Measurements from ENCODE around the gene E2F2. TPM values are rescaled to one million over a fixed set of nuclear protein-coding genes. Genes with fewer than 3 reads are reported as not detected.

Gene E2F2
- total RNA-seq, 1 experiment from 2014 or later: 6.6 TPM

- Histone ChIP-seq H3K79me2 (ENCODE audit: low read length) (no peaks in the 10 kb centered on the region), H2AFZ (ENCODE audit: low read length) (no peak overlapping the region), H4K20me1 (ENCODE audit: insufficient read depth, low read depth, low read length) (no peaks in the 10 kb centered on the region), H3K36me3 (ENCODE audit: insufficient read depth, low read length) (no peaks in the 10 kb centered on the region), H3K9me2 (replicated peaks; ENCODE audit: insufficient read depth, low read length) (no peaks in the 10 kb centered on the region), H3K4me1 (ENCODE audit: low read length) (peaks cover 5% of the 10 kb centered on the region), H3K4me3 (ENCODE audit: low read length) (no peak overlapping the region), H3K4me2 (ENCODE audit: low read depth, low read length, poor library complexity, severe bottlenecking) (no peak overlapping the region), H3K9me3 (ENCODE audit: low read length) (no peaks in the 10 kb centered on the region), H3K27ac (ENCODE audit: low read length) (no peak overlapping the region), H3K27me3 (ENCODE audit: low read length) (no peaks in the 10 kb centered on the region), H3K9ac (ENCODE audit: low read length) (no peak overlapping the region)
- no peak for DNase-seq
Observed at GRCh38 chr1:23475641-23476040, 55.4 kb downstream of the E2F2 start.

DNA sequence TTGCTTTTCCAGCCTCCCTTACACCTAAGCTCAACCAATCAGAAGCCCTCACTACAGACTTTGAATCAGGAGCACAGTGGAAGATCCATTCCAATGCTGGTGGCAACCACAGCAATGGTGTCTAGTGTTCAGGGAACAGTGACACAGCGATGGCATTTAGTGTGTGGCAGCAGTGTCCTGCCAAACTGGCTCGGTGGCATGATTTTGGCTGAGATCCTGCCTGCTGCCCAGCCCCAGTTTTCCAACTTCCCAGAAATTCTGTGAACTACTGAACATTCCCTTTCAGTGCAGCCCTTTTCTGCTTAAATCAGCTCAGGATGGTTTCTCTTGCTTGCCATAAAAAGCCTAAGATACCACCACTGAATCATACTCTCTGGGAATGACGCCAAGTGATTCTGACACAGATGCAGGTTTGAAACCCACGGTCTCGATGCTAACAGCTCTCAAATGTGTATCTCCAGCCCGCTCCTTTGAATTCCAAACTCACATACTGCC lies 55.9 kb downstream of the E2F2 start:
- H3K9ac ChIP-seq (ENCODE audit: low read length): no peak overlapping the region
- H4K20me1 ChIP-seq (ENCODE audit: insufficient read depth, low read depth, low read length): no peaks in the 10 kb centered on the region
- no peak for DNase-seq
- H3K4me2 ChIP-seq (ENCODE audit: low read depth, low read length, poor library complexity, severe bottlenecking): no peak overlapping the region
- H3K36me3 ChIP-seq (ENCODE audit: insufficient read depth, low read length): no peaks in the 10 kb centered on the region
- H3K9me2 ChIP-seq (replicated peaks; ENCODE audit: insufficient read depth, low read length): no peaks in the 10 kb centered on the region
- H2AFZ ChIP-seq (ENCODE audit: low read length): no peak overlapping the region
- no peaks in the 10 kb centered on the region for H3K79me2 ChIP-seq (ENCODE audit: low read length)
- peaks cover under 1% of the 10 kb centered on the region for H3K4me1 ChIP-seq (ENCODE audit: low read length)
- H3K4me3 ChIP-seq (ENCODE audit: low read length): no peak overlapping the region
- H3K27ac ChIP-seq (ENCODE audit: low read length): no peak overlapping the region
- H3K27me3 ChIP-seq (ENCODE audit: low read length): no peaks in the 10 kb centered on the region
- no peaks in the 10 kb centered on the region for H3K9me3 ChIP-seq (ENCODE audit: low read length)

DNA sequence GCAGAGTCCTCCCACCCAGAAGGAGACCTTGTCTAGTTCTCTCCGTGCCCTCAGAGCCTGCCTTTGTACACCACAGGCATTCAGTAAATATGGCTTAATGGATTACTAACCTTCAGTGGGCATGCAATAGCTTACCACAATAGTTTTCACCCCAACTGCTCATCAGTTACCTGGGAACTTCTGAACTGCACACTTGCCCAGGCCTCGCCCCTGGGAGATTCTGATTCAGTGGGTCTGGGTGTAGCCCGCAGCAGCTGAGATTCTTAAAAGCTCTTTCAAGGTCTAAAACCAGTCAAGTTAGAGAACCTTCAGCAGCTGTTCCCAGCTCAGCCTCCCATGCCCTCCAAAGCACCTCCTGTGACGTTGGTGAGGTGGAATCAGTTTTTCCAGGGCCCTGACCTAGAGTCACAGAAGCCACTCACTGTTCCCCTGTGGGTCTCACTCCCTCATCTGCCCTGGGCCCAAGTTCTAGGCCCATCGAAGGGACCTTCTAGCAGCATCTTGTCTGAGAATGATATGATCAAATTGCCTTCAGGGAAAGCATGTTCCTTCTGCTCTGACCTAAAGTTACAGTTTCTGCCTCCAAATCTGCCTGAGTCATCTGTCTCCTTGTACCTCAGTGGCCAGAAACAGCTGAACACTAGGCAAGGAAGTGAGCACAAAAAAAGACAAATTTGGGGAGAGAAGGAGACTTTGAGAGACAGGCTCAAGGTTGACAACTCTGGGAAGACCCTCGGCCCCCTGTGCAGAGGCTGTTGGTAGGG lies 57.8 kb downstream of the E2F2 start:
- no peaks in the 10 kb centered on the region for H3K9me3 ChIP-seq (ENCODE audit: low read length)
- H2AFZ ChIP-seq (ENCODE audit: low read length): no peak overlapping the region
- H3K36me3 ChIP-seq (ENCODE audit: insufficient read depth, low read length): no peaks in the 10 kb centered on the region
- H3K79me2 ChIP-seq (ENCODE audit: low read length): no peaks in the 10 kb centered on the region
- no peak for DNase-seq
- H3K4me3 ChIP-seq (ENCODE audit: low read length): no peak overlapping the region
- H3K4me1 ChIP-seq (ENCODE audit: low read length): no peaks in the 10 kb centered on the region
- H3K9me2 ChIP-seq (replicated peaks; ENCODE audit: insufficient read depth, low read length): no peaks in the 10 kb centered on the region
- H3K27ac ChIP-seq (ENCODE audit: low read length): no peak overlapping the region
- H3K27me3 ChIP-seq (ENCODE audit: low read length): no peaks in the 10 kb centered on the region
- no peak overlapping the region for H3K4me2 ChIP-seq (ENCODE audit: low read depth, low read length, poor library complexity, severe bottlenecking)
- H4K20me1 ChIP-seq (ENCODE audit: insufficient read depth, low read depth, low read length): no peaks in the 10 kb centered on the region
- no peak overlapping the region for H3K9ac ChIP-seq (ENCODE audit: low read length)

DNA sequence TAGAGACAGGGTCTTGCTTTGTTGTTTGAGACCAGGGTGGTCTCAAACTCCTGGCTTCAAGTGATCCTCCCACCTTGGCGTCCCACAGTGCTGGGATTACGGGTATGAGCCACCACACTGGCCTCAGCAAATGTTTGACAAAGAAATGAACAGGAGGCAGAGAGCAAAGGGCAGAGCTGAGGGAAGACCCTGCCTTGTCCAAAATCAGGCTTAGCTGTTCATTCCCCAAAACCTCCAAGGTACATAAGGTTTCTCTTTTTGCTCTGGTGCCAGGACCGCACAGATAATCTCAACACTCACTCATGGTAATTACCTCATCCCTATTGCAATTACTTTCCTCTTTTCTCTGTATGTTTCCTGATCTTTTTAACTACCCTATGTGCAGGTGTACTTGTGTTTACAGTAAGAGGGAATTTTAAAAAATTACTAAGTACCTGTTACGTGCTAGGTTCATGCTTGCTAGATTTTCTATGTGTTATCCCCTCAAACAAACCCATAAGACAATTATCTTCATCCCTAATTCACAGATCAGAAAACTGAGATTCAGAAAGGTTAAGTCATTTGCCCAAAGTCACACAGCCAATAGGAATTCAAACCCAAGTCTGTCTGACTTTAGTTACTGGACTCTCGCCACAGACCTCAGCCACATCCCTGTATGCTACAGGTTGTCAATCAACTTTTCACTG lies 58.5 kb downstream of the E2F2 start:
- Histone ChIP-seq H4K20me1 (ENCODE audit: insufficient read depth, low read depth, low read length) (no peaks in the 10 kb centered on the region), H3K9me3 (ENCODE audit: low read length) (no peaks in the 10 kb centered on the region), H3K4me2 (ENCODE audit: low read depth, low read length, poor library complexity, severe bottlenecking) (no peak overlapping the region), H3K79me2 (ENCODE audit: low read length) (no peaks in the 10 kb centered on the region), H3K27me3 (ENCODE audit: low read length) (no peaks in the 10 kb centered on the region), H3K36me3 (ENCODE audit: insufficient read depth, low read length) (no peaks in the 10 kb centered on the region), H3K9me2 (replicated peaks; ENCODE audit: insufficient read depth, low read length) (no peaks in the 10 kb centered on the region), H3K4me1 (ENCODE audit: low read length) (no peaks in the 10 kb centered on the region), H3K9ac (ENCODE audit: low read length) (no peak overlapping the region), H3K27ac (ENCODE audit: low read length) (no peak overlapping the region), H3K4me3 (ENCODE audit: low read length) (no peak overlapping the region), H2AFZ (ENCODE audit: low read length) (no peak overlapping the region)
- DNase-seq: no peak

- H3K4me2 ChIP-seq (ENCODE audit: low read depth, low read length, poor library complexity, severe bottlenecking): no peak overlapping the region
Observed at GRCh38 chr1:23471473-23472075, 59.5 kb downstream of the E2F2 start.

GRCh38 chr1:23470282-23471070 lies 60.6 kb downstream of the E2F2 start:
- Histone ChIP-seq H3K79me2 (ENCODE audit: low read length) (no peaks in the 10 kb centered on the region), H3K9ac (ENCODE audit: low read length) (no peak overlapping the region), H3K4me2 (ENCODE audit: low read depth, low read length, poor library complexity, severe bottlenecking) (no peak overlapping the region)

More at GRCh38 chr1:23471473-23472075, 59.5 kb downstream of the E2F2 start:
- H3K4me1 ChIP-seq (ENCODE audit: low read length): no peaks in the 10 kb centered on the region
- H3K4me3 ChIP-seq (ENCODE audit: low read length): no peak overlapping the region
- H2AFZ ChIP-seq (ENCODE audit: low read length): no peak overlapping the region
- no peaks in the 10 kb centered on the region for H3K9me2 ChIP-seq (replicated peaks; ENCODE audit: insufficient read depth, low read length)
- no peaks in the 10 kb centered on the region for H3K27me3 ChIP-seq (ENCODE audit: low read length)
- H3K36me3 ChIP-seq (ENCODE audit: insufficient read depth, low read length): no peaks in the 10 kb centered on the region
- no peaks in the 10 kb centered on the region for H3K9me3 ChIP-seq (ENCODE audit: low read length)
- no peak for DNase-seq
- H3K9ac ChIP-seq (ENCODE audit: low read length): no peak overlapping the region
- no peaks in the 10 kb centered on the region for H3K79me2 ChIP-seq (ENCODE audit: low read length)
- no peak overlapping the region for H3K27ac ChIP-seq (ENCODE audit: low read length)
- H4K20me1 ChIP-seq (ENCODE audit: insufficient read depth, low read depth, low read length): no peaks in the 10 kb centered on the region

GRCh38 chr1:23469372-23469982 lies 61.6 kb downstream of the E2F2 start:
- Histone ChIP-seq H3K4me3 (ENCODE audit: low read length) (no peak overlapping the region), H3K27ac (ENCODE audit: low read length) (no peak overlapping the region), H3K36me3 (ENCODE audit: insufficient read depth, low read length) (no peaks in the 10 kb centered on the region), H3K4me1 (ENCODE audit: low read length) (no peaks in the 10 kb centered on the region), H4K20me1 (ENCODE audit: insufficient read depth, low read depth, low read length) (no peaks in the 10 kb centered on the region), H3K9me2 (replicated peaks; ENCODE audit: insufficient read depth, low read length) (no peaks in the 10 kb centered on the region), H3K9ac (ENCODE audit: low read length) (no peak overlapping the region), H3K4me2 (ENCODE audit: low read depth, low read length, poor library complexity, severe bottlenecking) (no peak overlapping the region), H3K9me3 (ENCODE audit: low read length) (no peaks in the 10 kb centered on the region), H3K79me2 (ENCODE audit: low read length) (no peaks in the 10 kb centered on the region), H3K27me3 (ENCODE audit: low read length) (no peaks in the 10 kb centered on the region), H2AFZ (ENCODE audit: low read length) (no peak overlapping the region)
- DNase-seq: no peak

More at GRCh38 chr1:23470282-23471070, 60.6 kb downstream of the E2F2 start:
- Histone ChIP-seq H3K9me2 (replicated peaks; ENCODE audit: insufficient read depth, low read length) (no peaks in the 10 kb centered on the region), H3K4me3 (ENCODE audit: low read length) (no peak overlapping the region), H4K20me1 (ENCODE audit: insufficient read depth, low read depth, low read length) (no peaks in the 10 kb centered on the region), H3K27ac (ENCODE audit: low read length) (no peak overlapping the region), H3K9me3 (ENCODE audit: low read length) (no peaks in the 10 kb centered on the region), H3K27me3 (ENCODE audit: low read length) (no peaks in the 10 kb centered on the region), H3K4me1 (ENCODE audit: low read length) (no peaks in the 10 kb centered on the region), H3K36me3 (ENCODE audit: insufficient read depth, low read length) (no peaks in the 10 kb centered on the region), H2AFZ (ENCODE audit: low read length) (no peak overlapping the region)
- DNase-seq: no peak
